OCI-LY1 (cell line): ENCODE data around the gene ACO2.

Experiments
- CTCF ChIP-seq: fragments of 200-600 bp; sonication (generic), shearing (Covaris generic); IDR thresholded peaks from 2 replicates; pipeline ENCODE4 v1.5.1; 2017; ENCODE audit warnings: mild to moderate bottlenecking, antibody characterized with exemption, low read length, moderate library complexity, mixed read lengths
- EZH2 ChIP-seq: fragments of 200-600 bp; sonication (generic), shearing (Covaris generic); IDR thresholded peaks from 2 replicates; pipeline ENCODE4 v1.8.0; 2017; ENCODE audit warnings: borderline replicate concordance, mixed run types, mild to moderate bottlenecking, antibody characterized with exemption, low read length, moderate library complexity, mixed read lengths

- no peak for TF ChIP-seq CTCF
- no peak for TF ChIP-seq EZH2
Measured at GRCh38 chr22:41444360-41445128, 24.4 kb upstream of the ACO2 start.
